Psoas muscle (tissue), 8 donors: ENCODE measurements around the gene MVB12A. TPM values are rescaled to one million over a fixed set of nuclear protein-coding genes. Genes with fewer than 3 reads are reported as not detected.

Source experiments
- ATAC-seq, 4 donors: fragments of 200-7000 bp; cut with Tn5 transposase; one replicate each; pipeline ENCODE4 v1.9.1; 2020; ENCODE audit warnings: moderate library complexity in 3 of 4, mild to moderate bottlenecking in 2 of 4
- DNase-seq, 2 donors: peaks; one replicate each; pipeline ENCODE4 v3.0.0-alpha.2; 2020
- H3K27ac ChIP-seq: fragments of 200-600 bp; one replicate; pipeline ENCODE4 v1.8.0; 2022
- H3K27me3 ChIP-seq, 3 donors: fragments of 200-600 bp in 1 of 3; one replicate each; pipeline versions ENCODE4 v1.6.1 to v1.8.0; 2013 to 2022; ENCODE audit warnings: low read length in 2 of 3, mild to moderate bottlenecking in 2 of 3, moderate library complexity in 1 of 3; ENCODE audit not compliant: insufficient read depth in 3 of 3
- H3K36me3 ChIP-seq, 2 donors: fragments of 200-600 bp in 1 of 2; one replicate each; pipeline versions ENCODE4 v1.6.1 to v1.8.0; 2013 to 2022; ENCODE audit warnings: low read depth in 1 of 2, mild to moderate bottlenecking in 1 of 2, moderate library complexity in 1 of 2; ENCODE audit not compliant: insufficient read depth in 1 of 2
- H3K4me1 ChIP-seq: fragments of 200-600 bp; one replicate; pipeline ENCODE4 v1.8.0; 2022
- H3K4me3 ChIP-seq: fragments of 200-600 bp; one replicate; pipeline ENCODE4 v1.8.0; 2022; ENCODE audit warnings: mild to moderate bottlenecking
- H3K9me3 ChIP-seq: fragments of 200-600 bp; one replicate; pipeline ENCODE4 v1.8.0; 2022
- CTCF ChIP-seq: fragments of 200-600 bp; IDR thresholded peaks from one replicate; pipeline ENCODE4 v1.8.0; 2022; ENCODE audit warnings: antibody characterized with exemption
- WGBS, 3 donors: extraction: QIAGEN DNeasy Blood & Tissue Kit; methylation state at CpG; one replicate each; pipeline versions ENCODE4 v1.1.6 to v1.1.7; 2013; 5-methylcytosine and 5-hydroxymethylcytosine counted together
- intact Hi-C, 2 donors: fragments of 100-400 bp; cut with DNase I; formaldehyde crosslinking; loops; one replicate each; pipeline versions ENCODE4 v1.11.0 to v1.14.2; 2022
- polyA plus RNA-seq, 3 donors: library from polyadenylated mRNA; stranded (reverse); fragments of 200-250 nt; gene quantifications; one replicate each; pipeline ENCODE4 v1.2.3, GENCODE V29; 2013
- total RNA-seq, 4 donors: library from RNA; stranded (reverse); fragmentation: NEBNext Ultra II Directional in 2 of 4; extraction: Animal tissue kit (Norgen Biotek cat#: 25700) in 2 of 4; gene quantifications; one replicate each; pipeline versions ENCODE4 v1.2.1 to v1.2.4, GENCODE V29; 2021 to 2023
- donor health status: healthy with polysubstance abuse.
- donor health status: DM: no; HTN: no; CAD: no; lungs with moderate emphysema.
- donor health status: Bipolar disorder and iron deficiency.
- donor health status: healthy.
- donor health status: DM: yes; HTN: yes; CAD: no.
- donor health status: DM: no; HTN: no; CAD: no.
- donor health status: DM: no; HTN: no; CAD: no.
- donor health status: DM: yes; HTN: yes; CAD: no.

The MVB12A gene
- total and polyA plus RNA-seq, 7 donors: 15.6 to 79.7 (median 23.7) TPM

GRCh38 chr19:17450264-17451075 is 30.6 kb downstream of the MVB12A start:
- DNase-seq (no peak), ATAC-seq (no peak)
- Histone ChIP-seq H3K36me3 (no peaks in the 10 kb centered on the region), H3K4me1 (peaks cover 4% of the 10 kb centered on the region), H3K4me3 (no peak overlapping the region), H3K27ac (no peak overlapping the region), H3K9me3 (no peaks in the 10 kb centered on the region), H3K27me3 (peaks cover 0 to 61% (median 11%) of the 10 kb centered on the region in 3 donors)
- no peak for TF ChIP-seq CTCF
- intact Hi-C loops: loop anchor here in 1 of 2 donors (5.0 kb wide), 1 partner anchor 122 kb away; no protein-coding TSS in a partner anchor
- 59 to 66% (median 61%) methylated on average over 8 of the region's 8 CpGs for WGBS, 3 donors

- Histone ChIP-seq H3K4me1 (peaks cover 4% of the 10 kb centered on the region), H3K4me3 (no peak overlapping the region), H3K27me3 (peaks cover 0 to 64% (median 13%) of the 10 kb centered on the region in 3 donors), H3K36me3 (no peaks in the 10 kb centered on the region), H3K27ac (no peak overlapping the region), H3K9me3 (no peaks in the 10 kb centered on the region)
- WGBS, 3 donors: 82 to 85% (median 84%) methylated on average over 4 of the region's 4 CpGs
- no peak for TF ChIP-seq CTCF
- intact Hi-C loops: loop anchor here in 1 of 2 donors (5.0 kb wide), 1 partner anchor 120 kb away; no protein-coding TSS in a partner anchor
- no peak for ATAC-seq
- no peak for DNase-seq
Observed at GRCh38 chr19:17451820-17452219, 32.0 kb downstream of the MVB12A start.

- no peak overlapping the region for H3K27ac ChIP-seq
- peaks cover 0 to 65% (median 18%) of the 10 kb centered on the region in 3 donors for H3K27me3 ChIP-seq
- no peaks in the 10 kb centered on the region for H3K9me3 ChIP-seq
- peaks cover 4% of the 10 kb centered on the region for H3K4me1 ChIP-seq
- ATAC-seq: peak in 1 of 4 donors; percentile 26
- no peaks in the 10 kb centered on the region for H3K36me3 ChIP-seq
- no peak for DNase-seq
- no peak for TF ChIP-seq CTCF
- 5 to 6% (median 6%) methylated on average over 13 of the region's 13 CpGs for WGBS, 3 donors
- no peak overlapping the region for H3K4me3 ChIP-seq
- intact Hi-C loops: loop anchor here (5.0 kb wide), 1 partner anchor 118 kb away; no protein-coding TSS in a partner anchor
Observed at GRCh38 chr19:17454576-17455071, 34.8 kb downstream of the MVB12A start.

GRCh38 chr19:17455308-17456123 is 35.7 kb downstream of the MVB12A start:
- H3K36me3 ChIP-seq: no peaks in the 10 kb centered on the region
- H3K4me1 ChIP-seq: peaks cover 4% of the 10 kb centered on the region
- WGBS, 3 donors: 10 to 13% (median 10%) methylated on average over 41 to 58 of the region's 58 CpGs
- H3K4me3 ChIP-seq: no peak overlapping the region
- intact Hi-C loops: loop anchor here in 1 of 2 donors (5.0 kb wide), 1 partner anchor 117 kb away; no protein-coding TSS in a partner anchor
- no peaks in the 10 kb centered on the region for H3K9me3 ChIP-seq
- ATAC-seq: no peak
- peaks cover 0 to 67% (median 15%) of the 10 kb centered on the region in 3 donors for H3K27me3 ChIP-seq
- no peak overlapping the region for H3K27ac ChIP-seq
- DNase-seq: no peak
- TF ChIP-seq CTCF: no peak
